Globus pallidus (tissue), 1 donor: ENCODE data around the gene CIROP.

Experiments used
- DNase-seq: peaks from one replicate; pipeline ENCODE4 v3.0.0-alpha.2; 2015; ENCODE audit warnings: low spot score

CIROP gene

DNA sequence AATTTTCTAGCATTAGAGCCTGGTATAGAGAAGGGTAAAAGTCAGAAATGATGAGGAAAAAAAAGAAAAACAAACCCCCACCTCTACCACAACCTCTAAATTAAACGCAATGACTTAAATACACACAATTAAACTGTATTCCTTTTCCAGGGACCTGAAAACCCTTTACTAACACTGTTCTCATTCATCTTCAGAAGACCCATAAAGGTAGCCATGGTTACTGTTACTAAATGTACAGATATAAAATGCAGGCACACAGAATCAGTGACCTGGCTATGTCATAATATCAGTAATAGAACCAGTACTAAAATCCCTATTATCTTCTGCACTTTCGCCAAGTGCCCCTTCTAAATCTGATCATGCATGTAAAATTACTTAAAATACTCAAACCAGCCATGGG is 11.3 kb downstream of the CIROP start:
- DNase-seq: no peak

DNA sequence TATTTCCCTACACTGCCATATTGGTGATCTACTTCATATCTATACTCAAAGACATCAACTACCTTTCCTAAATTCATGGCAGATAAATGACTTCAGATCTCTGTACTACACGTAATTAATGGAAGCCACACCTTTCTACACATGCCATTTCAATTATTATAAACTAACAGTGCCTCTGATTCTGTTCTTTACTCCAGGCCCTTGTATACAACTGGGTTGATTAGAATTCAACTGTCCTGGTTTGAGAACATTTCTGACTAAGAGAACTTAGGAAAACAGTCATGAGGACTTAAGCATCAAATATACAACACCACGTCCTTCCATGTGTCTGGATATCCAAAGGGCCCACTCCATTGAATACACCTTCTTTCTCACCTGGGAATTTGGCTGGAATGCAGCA is 11.7 kb downstream of the CIROP start:
- no peak for DNase-seq

DNA sequence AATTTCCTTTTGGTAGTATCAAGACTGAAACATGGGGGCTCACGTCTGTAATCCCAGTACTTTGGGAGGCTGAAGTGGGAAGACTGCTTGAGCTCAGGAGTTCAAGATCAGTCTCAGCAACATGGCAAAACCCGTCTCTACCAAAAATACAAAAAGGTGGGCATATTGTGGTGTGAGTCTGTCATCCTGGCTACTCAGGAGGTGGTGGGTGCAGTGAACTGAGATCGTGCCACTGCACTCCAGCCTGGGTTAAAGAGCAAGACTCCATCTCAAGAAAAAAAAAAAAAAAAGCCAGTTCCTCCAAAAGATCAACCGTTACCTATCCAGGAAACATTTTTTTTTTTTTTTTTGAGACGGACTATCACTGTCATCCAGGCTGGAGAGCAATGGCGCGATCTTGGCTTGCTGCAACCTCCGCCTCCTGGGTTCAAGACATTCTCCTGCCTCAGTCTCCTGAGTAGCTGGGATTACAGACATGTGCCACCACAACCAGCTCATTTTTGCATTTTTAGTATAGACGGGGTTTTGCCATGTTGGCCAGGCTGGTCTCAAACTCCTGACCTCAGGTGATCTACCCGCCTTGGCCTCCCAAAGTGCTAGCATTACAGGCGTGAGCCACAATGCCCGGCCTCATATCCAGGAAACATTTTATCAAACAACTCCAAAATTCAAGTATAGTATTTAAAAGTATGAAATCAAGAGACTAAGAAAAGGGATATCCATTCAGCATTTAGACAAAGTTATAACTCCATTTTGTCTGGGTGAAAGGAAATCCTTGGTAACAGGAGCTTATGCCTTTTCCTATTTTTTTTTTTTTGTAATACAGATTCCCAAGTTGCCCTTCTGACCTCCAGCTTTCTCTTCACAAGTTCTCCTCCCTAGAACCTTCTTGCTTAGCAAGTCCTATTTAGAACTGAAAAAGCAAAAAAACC is 13.2 kb downstream of the CIROP start:
- no peak for DNase-seq

DNA sequence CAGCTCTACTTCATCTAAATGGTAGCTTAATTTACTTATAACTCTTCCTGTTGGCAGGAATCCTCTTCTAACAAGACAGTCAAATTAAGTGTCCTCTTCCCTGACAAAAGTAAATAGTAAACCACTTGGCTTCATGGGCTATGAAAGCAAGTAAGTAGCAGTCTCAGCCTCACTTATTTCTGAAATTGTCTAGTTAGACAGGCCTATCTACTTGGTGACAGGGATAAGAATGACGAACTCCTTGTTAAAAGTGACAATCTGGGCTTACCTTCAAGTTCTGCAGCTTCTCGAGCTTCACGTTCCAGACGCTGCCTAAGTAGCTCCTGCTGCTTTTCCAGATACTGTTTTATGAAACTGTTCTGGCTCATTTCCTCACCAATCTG is 14.5 kb downstream of the CIROP start:
- no peak for DNase-seq

DNA sequence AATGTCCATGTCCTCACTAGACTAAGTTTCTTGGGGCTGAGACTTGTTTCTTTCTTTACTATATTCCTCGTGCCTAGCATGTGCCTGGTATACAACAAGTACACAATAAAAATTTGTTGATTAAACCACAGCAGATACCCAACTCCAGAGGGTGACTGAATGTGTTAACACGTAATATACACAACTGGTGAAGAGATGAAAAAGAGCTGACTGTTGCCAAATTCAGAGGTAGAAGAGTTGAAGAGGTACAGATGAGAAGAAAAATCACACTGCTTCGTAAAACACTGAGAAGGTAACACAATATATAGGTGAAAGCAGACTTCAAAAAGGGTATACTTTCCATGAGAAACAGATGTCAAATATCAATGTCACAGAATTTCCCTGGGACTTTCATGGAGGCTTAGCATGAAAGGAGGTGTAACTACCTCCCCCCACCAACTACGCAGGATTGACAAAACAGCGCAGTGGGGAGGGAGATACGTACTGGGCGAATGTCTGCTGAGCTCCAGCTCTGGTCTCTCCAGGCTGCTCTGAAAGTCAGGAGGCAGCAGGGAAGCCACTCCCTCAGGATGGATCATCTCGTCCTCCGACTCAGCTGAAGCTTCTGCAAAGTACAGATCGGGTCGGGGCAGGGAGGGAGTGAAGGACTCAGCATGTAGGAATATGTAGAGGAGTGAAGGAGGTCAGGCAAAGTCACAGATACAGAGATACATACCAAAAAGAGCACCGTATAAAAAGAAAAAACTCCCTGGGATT is 15.1 kb downstream of the CIROP start:
- no peak for DNase-seq

DNA sequence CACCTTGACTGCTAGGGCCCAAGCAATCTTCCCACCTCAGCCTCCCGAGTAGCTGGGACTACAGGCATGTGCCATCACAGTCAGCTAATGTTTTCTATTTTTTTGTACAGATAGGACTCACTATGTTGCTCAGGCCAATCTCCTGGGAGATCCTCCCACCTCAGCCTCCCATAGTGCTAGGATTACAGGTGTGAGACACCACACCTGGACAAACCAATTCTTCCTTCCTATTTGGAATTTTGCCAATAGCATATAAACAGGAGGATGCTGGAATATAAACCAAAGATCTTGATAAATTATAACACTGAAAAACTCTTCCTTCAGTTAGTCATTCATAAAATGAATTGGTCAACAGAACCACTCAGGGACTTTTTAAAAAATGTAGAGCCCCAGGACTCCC is 18.2 kb downstream of the CIROP start:
- DNase-seq: no peak

DNA sequence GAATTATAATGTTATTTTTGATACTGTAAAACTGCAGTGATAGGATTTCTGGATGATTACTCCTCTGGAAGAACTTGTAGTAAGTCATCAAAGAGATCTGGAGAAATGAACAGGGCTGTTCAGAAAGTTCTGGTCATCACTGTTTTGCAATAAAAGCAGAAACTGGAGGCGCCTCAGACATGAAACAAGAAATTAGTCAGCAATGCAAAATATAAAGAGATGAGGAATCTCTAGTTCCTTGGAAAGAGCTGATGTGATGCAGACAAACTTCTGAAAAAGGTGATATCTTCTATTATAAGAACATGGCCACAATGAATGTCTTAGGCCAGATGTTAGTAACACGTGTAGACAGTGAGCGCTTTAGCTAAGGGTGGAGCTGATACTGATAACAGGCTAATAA is 19.3 kb downstream of the CIROP start:
- DNase-seq: no peak

DNA sequence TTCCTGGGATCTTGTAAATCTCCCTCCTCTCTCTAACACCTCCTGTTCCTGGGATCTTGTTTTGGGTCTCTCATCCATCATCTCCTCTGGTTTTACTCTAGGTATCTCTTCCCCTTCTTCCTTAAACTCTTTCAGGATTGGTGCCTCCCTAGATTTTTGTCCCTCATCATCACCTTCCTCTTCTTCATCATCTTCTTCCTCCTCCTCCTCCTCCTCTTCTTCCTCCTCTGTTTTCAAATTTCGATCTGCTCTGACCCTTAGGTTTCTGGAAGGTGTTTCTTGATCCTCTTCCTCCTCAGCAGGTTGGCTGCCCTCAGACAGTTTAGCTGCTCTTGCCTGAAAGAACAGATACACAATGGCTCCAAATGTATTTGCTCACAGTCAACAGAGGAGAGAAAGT is 24.3 kb downstream of the CIROP start:
- no peak for DNase-seq

DNA sequence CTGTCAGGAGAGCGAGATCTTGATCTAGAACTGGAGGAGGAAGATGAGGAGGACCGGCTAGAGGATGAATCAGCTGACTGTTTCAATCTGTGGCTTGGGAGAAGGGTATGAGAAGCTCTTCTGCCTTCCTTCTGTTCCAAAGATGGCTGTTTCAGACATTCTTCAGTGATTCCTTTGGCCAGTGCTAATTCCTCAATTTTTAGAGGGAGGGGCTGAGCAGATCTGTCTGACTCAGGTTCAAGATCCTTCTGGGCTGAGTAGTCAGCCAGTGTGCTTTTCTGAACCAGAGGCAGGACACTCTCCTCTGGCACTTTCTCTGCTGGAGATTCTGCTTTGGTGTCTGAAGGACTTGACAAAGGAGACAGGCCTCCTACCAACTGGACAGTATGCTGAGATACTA is 25.1 kb downstream of the CIROP start:
- no peak for DNase-seq

DNA sequence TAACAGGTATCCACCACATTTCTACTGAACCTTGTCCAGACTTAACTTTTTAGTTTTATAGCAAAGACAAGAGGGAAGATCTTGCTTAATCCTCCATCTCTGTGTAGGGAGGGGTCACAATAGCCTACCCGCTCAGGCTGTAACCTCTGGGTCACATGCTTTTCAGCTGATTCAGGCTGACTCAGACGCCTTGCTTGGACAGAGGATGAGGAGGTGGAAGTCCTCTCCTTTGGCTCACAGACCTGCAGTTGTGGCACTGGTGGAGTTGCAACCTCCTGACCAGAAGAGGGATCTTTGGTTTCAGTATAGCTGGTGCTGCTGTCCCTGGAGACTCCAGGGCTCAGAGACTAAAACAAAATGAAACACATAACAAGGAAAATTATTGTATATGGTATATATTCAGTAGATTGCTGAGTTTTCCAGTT is 26.1 kb downstream of the CIROP start:
- DNase-seq: peak; percentile 50

DNA sequence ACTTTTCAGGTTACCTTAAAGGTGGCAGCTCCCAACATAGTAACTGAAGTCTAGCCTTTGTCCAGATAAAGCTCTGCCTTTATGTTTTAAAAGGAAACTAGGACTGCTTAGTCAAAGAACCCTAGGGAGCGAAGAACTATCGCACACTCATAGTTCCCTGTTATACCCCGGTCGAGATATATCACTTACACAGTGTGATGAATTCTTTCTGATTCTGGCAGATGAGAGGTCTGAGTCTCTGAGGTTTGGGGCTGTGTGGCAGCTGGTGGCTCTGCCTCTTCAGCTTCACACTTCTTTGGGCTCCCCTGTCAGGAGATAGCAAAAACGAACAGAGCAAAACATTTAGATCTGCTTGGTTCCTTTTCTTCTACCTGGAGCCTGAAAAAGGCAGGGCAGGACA is 26.8 kb downstream of the CIROP start:
- DNase-seq: no peak

DNA sequence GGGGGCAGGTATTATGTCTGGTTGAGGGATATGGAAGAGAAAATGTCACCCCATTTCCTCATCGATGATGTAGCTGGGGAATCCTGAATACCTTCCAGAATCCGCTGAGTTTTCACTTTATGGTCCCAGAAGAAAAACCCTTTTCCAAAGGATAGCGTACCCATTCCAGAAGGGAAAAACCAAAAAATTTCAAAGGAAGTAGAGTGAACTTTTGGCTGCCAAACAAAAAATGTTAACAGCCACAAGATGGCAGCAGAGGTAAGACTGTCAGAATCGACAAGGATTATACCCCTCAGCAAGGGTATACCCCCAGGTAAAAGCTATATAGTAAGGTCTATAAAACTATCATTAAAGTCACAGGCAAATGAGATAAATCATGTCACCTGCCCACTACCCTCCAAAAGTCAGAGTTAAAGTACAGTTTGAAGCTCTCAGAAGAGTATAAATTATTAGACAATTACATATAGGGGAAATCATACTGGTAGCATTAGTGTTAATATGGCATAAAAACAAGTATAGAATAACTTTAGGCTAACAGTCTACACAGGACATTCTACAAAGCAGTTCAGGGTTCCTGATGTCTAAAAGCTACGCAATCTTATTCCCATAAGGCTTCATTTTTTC is 27.9 kb downstream of the CIROP start:
- no peak for DNase-seq

DNA sequence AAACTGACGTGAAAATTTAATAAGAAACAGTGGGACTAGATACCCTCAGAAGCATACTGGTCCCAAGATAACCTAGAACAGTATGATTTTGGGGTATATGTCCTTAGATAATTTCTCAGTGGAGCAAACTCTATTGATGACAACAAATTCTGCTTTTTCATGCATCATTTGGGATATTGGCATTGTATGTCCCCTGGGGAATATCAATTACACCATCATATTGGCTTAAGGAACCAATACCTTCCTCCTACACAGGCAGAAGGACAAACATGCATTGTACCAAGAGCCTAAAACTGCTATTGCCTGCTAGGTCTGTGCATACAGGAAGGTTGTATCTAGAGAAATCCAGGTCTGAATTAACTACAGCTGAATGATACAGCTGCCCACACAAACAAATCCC is 29.9 kb downstream of the CIROP start:
- no peak for DNase-seq

DNA sequence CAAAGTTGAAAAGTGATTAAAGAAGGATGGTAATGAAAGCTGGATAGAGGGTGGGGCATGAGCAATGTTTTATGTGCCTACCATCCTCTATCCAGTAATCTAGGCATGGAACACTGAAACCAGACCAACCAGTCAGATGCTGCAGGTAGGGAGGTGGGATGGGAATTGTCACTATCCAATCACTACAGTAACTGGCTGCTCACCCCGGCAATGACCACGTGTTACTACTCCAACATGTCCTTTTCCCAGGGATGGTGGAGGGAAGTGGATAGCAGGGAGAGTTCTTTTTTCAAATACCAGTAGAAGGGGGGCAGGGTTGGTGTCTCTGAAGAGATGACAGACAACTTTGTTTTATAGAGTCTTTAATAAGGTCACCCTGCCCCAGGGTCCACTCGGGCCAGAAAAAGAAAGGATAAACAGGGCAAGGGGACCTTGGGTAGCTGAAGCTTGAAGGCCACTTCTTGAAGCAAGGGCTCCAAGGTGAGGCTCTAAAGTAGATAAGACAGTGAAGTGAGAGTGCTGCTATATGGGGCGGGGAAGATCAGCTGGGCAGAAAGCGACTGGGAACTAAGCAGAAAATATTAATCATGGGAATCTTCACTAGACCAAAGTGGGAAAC is 32.8 kb downstream of the CIROP start:
- no peak for DNase-seq

DNA sequence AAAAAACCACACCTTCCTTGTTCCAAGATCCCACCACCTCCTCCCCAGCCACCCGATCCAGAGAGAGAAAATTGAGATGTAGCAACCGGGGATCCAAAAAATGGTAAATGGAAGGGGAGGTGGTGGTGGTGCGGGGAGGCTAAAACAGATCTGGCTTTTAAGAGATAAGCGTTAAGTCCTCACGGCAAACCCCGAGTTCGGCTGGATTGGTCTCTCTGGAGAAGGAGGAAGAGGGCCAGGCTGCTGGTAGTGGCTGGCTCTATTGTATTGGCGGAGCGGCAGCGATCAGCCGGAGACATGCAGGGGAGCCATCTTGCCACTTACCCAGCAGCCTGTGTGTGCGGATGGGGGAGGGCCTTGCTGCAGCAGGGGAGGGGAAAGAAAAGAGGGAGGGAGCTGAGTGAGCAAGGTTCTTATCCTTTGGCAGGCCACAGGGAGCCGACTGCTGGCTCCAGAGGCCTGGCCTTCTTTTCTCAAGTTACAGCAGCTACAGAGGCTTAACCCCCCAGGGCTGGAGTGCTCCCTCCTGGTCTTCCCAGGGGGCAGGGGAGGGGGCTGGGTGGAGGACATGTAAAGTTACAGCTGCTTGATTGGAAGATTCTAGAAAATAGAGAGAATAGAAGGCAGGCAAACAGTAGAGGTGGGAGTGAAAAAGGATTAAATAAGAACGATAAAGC is 33.4 kb downstream of the CIROP start:
- DNase-seq: peak; percentile 89

DNA sequence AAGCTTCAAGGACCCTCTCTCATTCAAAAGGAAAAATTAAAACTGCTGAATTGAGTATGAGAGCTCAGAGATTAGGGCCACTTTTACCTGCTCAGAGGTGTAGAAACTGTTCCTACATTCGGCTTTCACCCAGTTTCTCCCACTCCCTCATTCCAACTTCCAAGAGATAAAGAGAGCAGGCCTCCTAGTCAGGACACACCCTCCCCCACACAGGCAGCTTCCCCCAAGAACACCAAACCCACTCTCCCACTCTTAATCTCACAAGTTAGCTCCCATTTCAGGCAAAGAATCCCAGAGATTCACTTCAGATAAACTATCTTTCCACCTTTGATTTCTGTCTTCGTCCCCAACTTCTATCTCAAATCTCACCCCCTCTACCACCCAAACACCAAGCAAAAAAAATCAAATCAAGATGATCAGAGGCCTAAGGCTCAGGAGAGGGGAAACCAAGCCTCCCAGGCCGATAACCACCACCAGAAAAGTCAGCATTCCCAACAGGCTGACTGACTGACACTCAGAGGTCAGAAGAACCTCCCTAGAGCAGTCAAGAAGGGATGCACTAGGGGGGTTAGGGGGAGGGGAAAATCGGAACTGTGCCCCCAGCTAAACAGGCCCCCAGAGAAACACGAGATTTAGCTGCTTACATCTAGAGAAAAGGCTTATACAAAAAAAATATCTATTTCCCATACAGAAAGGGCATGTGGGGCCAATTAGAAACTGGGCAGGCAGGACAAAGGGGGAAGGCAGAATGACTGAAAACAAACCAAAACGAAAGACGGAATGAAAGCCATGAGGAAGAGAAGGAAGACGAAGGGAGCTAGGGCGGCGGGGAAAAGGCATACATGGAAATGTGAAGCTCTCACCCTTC is 34.3 kb downstream of the CIROP start:
- no peak for DNase-seq

DNA sequence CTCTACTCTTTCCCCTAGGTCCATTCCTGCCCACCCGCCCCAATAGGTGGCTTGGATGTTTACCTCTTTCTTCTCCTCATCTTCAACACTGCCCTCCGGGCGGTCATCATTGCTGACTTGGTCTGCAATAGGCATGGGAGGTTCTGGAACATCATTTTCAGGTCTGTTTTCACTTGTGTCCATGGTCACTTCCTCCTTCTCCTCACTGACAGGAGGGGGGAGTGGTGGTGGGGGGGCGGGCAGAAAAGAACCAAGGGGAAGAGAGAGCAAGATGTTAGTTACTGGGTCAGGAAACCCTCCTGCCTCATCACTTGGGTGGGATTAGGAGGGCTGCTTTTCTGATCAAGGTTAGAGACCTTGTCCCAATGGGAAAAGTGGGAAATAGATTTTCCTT is 35.4 kb downstream of the CIROP start:
- no peak for DNase-seq

DNA sequence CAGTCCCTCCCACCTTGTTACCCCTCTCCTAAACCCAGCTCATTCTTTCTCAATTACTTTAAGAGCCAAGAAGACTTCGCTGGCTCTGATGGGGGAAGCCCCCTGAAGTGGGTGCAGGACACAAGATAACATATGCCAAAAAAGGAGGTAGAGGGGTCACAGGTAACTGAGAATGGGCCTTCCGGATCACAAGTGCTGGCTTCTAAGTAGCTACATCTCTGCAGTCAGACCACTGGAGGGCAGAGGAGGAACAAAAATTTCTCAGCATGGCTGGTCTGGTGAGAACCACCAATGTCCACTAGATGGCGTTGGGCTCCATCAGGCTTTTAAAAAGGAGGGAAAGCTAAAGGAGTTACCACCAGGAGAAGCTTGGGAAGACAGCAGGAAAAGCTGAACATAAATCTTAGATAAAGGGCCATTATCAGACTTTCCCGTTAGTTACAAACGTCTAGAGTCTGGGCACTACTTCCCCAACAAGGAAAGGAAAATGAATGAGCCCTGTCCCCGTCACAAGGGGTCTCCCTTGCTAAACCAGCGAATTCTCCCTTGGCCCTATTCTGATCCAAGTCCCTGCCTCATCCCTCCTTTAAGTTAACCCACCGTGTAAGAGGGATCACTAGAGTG is 35.9 kb downstream of the CIROP start:
- DNase-seq: peak; percentile 91

DNA sequence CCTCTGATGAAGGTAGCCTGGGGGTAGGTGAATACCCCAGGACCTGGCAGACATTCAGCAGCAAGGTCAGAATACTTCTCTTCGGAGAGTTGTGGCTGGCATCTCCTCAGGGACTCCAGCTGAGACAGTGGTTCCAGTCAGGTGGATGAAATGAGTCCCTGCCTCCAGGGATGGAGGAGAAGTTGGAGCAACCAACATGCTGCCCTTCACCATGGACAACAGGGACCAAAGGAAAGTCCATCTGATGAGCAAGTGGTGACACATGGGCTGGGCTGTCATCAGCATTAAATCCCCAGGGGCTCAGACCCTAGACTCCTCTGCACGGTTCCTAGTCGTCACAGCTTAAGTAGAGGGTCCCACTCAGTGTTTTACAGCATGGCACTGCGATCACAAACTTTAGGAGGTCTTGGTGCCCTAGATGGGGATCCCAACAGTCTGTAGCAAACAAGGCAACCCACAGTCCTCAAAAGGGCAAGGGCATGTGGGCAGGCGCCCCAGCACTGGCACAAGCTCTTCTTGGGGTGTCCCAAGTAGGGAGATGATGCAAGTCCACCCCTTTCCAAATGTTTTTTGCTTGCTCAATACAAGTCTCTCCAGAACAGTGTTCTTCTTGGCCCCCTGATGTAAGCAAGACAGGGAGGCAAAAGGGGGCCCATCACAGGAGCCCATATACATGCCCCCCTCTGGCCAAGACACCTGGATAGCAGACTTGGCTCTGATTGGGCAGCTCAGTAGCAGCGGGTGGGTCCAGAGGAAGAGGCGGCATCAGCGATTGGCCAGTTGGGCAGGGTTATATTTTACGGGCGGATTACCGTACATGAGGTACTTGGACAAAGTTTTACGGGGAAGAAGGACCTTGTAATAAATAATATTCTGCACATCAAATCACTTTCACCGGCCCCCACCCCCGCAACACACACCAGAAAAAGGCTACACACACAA is 36.7 kb downstream of the CIROP start:
- DNase-seq: no peak
